Measurements from ENCODE around the gene ATRIP.
"Not testable (repeated sequence)": the region's sequence is repeated elsewhere in the genome, so short reads cannot be mapped to it uniquely, and the experiment has no call there.

The ATRIP gene

DNA sequence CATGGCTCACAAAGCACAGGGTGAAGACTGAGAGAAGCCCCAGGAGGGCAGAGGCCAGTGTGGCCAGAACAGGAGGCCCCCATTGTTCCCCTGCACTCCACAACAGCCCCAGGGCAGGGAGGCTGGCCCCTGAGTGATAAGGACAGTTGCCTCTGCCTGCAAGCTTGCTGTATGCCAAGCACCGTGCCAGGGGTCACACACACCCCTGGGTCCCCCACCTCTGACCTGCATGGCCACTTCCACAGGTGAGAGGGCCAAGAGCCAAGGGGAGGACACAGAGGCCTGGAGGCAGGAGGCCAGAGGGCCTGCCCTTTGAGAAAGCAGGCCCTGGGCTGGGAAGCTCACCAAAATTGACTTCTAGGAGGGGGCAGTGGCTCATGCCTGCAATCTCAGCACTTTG, 23.7 kb downstream of the ATRIP start:
- H3K4me3 Mint-ChIP-seq, result no peak overlapping the region
- H3K27me3 Mint-ChIP-seq (ENCODE audit: low read depth, poor library complexity), result no peaks in the 10 kb centered on the region
- H3K27ac Mint-ChIP-seq, result peak overlapping the region; percentile 77
- peaks cover 55% of the 10 kb centered on the region for H3K4me1 Mint-ChIP-seq
- no peak for DNase-seq
- TF ChIP-seq, protein P1, sequence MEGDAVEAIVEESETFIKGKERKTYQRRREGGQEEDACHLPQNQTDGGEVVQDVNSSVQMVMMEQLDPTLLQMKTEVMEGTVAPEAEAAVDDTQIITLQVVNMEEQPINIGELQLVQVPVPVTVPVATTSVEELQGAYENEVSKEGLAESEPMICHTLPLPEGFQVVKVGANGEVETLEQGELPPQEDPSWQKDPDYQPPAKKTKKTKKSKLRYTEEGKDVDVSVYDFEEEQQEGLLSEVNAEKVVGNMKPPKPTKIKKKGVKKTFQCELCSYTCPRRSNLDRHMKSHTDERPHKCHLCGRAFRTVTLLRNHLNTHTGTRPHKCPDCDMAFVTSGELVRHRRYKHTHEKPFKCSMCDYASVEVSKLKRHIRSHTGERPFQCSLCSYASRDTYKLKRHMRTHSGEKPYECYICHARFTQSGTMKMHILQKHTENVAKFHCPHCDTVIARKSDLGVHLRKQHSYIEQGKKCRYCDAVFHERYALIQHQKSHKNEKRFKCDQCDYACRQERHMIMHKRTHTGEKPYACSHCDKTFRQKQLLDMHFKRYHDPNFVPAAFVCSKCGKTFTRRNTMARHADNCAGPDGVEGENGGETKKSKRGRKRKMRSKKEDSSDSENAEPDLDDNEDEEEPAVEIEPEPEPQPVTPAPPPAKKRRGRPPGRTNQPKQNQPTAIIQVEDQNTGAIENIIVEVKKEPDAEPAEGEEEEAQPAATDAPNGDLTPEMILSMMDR (IDR thresholded peaks at IDR 0.05), result no peak
- H3K36me3 Mint-ChIP-seq (ENCODE audit: low read depth), result peaks cover 12% of the 10 kb centered on the region
- H3K9me3 Mint-ChIP-seq, result no peaks in the 10 kb centered on the region

DNA sequence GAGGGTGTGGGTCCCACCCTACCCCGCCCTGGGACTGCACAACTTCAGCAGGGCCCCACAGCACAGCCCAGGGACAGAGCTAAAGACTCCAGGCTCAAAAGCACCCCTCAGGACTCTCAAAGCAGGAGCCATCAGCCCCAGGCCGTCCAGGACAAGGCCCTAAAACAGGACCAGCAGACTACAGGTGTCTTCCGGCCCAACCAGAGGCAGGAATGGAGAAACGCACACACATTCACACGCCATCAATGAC, 26.1 kb downstream of the ATRIP start:
- Mint-ChIP-seq H3K4me1 (peaks cover 35% of the 10 kb centered on the region), H3K36me3 (ENCODE audit: low read depth) (peaks cover 10% of the 10 kb centered on the region)

GRCh38 chr3:48472923-48473616, 26.5 kb downstream of the ATRIP start:
- TF ChIP-seq, protein P1 (IDR thresholded peaks at IDR 0.05), result peak; percentile 44
- peak overlapping the region; percentile 94 for H3K4me3 Mint-ChIP-seq
- no peaks in the 10 kb centered on the region for H3K9me3 Mint-ChIP-seq
- H3K27ac Mint-ChIP-seq, result peak overlapping the region; percentile 100
- peaks cover 5% of the 10 kb centered on the region for H3K36me3 Mint-ChIP-seq (ENCODE audit: low read depth)
- peaks cover 35% of the 10 kb centered on the region for H3K4me1 Mint-ChIP-seq
- H3K27me3 Mint-ChIP-seq (ENCODE audit: low read depth, poor library complexity), result no peaks in the 10 kb centered on the region
- peak; percentile 92 for DNase-seq

More for the DNA sequence above, 26.1 kb downstream of the ATRIP start:
- DNase-seq, result no peak
- H3K9me3 Mint-ChIP-seq, result no peaks in the 10 kb centered on the region
- H3K27me3 Mint-ChIP-seq (ENCODE audit: low read depth, poor library complexity), result no peaks in the 10 kb centered on the region
- TF ChIP-seq, protein P1 (IDR thresholded peaks at IDR 0.05), result no peak
- H3K27ac Mint-ChIP-seq, result peak overlapping the region; percentile 100
- H3K4me3 Mint-ChIP-seq, result peak overlapping the region; percentile 94

DNA sequence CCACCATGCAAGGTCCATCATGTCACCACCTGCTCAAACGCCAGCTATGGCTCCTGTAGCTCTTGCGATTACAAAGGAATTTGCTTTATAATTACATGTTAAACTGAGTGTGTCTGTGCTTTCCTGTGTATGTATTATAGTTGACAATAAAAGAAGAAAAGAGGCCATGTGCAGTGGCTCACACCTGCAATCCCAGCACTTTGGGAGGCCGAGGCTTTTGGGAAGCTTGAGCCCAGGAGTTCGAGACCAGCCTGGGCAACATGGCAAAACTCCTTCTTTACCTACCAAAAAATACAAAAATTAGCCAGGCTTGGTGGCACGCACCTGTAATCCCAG, 27.0 kb downstream of the ATRIP start:
- H3K27ac Mint-ChIP-seq, result peak overlapping the region; percentile 91
- H3K4me3 Mint-ChIP-seq, result peak overlapping the region; percentile 94
- no peak for DNase-seq
- H3K4me1 Mint-ChIP-seq, result peaks cover 35% of the 10 kb centered on the region
- no peaks in the 10 kb centered on the region for H3K27me3 Mint-ChIP-seq (ENCODE audit: low read depth, poor library complexity)
- H3K36me3 Mint-ChIP-seq (ENCODE audit: low read depth), result peaks cover 4% of the 10 kb centered on the region
- no peaks in the 10 kb centered on the region for H3K9me3 Mint-ChIP-seq
- TF ChIP-seq, protein P1 (IDR thresholded peaks at IDR 0.05), result no peak

DNA sequence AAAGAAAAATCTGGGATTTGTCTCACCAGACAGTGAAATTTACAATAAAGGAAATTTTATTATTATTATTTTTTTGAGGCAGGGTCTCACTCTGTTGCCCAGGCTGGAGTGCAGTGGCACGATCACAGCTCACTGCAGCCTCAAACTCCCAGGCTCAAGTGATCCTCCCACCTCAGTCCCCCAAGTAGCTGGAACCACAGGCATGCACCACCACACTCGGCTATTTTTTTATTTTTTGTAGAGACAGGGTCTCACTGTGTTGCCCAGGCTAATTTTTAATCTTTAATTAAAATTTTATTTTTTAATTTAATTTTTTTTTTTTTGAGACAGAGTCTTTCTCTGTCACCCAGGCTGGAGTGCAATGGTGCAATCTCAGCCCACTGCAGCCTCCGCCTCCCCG, 27.5 kb downstream of the ATRIP start:
- not testable (repeated sequence) for H3K4me3 Mint-ChIP-seq; H3K9me3 Mint-ChIP-seq; DNase-seq; H3K27me3 Mint-ChIP-seq (ENCODE audit: low read depth, poor library complexity); H3K36me3 Mint-ChIP-seq (ENCODE audit: low read depth); H3K27ac Mint-ChIP-seq
- peaks cover 35% of the 10 kb centered on the region for H3K4me1 Mint-ChIP-seq

- H3K4me3 Mint-ChIP-seq, result peak overlapping the region; percentile 14
- H3K4me1 Mint-ChIP-seq, result peaks cover 35% of the 10 kb centered on the region
- no peak for DNase-seq
- no peaks in the 10 kb centered on the region for H3K27me3 Mint-ChIP-seq (ENCODE audit: low read depth, poor library complexity)
- peak overlapping the region; percentile 64 for H3K27ac Mint-ChIP-seq
- H3K36me3 Mint-ChIP-seq (ENCODE audit: low read depth), result peaks cover 4% of the 10 kb centered on the region
- TF ChIP-seq, protein P1 (IDR thresholded peaks at IDR 0.05), result no peak
- no peaks in the 10 kb centered on the region for H3K9me3 Mint-ChIP-seq
These were observed 28.1 kb downstream of the ATRIP start for GRCh38 chr3:48474619-48475018.

All from nephron progenitor cell (in vitro differentiated cells).